Muscle of leg (tissue), 11 donors: ENCODE data around the gene PLET1. TPM values are rescaled to one million over a fixed set of nuclear protein-coding genes. Genes with fewer than 3 reads are reported as not detected.

Experiments
- DNase-seq: peaks from one replicate; pipeline ENCODE4 v3.0.0; 2013
- H3K27ac ChIP-seq: one replicate; pipeline ENCODE4 v1.5.1; 2013; ENCODE audit warnings: mild to moderate bottlenecking, low read length, control low read depth
- H3K27me3 ChIP-seq: one replicate; pipeline ENCODE4 v1.6.1; 2013; ENCODE audit warnings: low read length; ENCODE audit not compliant: control insufficient read depth, insufficient read depth
- H3K36me3 ChIP-seq: one replicate; pipeline ENCODE4 v1.6.1; 2013; ENCODE audit warnings: low read length; ENCODE audit not compliant: control insufficient read depth, insufficient read depth
- H3K4me1 ChIP-seq: one replicate; pipeline ENCODE4 v1.6.1; 2013; ENCODE audit warnings: low read length; ENCODE audit not compliant: control insufficient read depth, insufficient read depth
- H3K4me3 ChIP-seq: one replicate; pipeline ENCODE4 v1.5.1; 2013; ENCODE audit warnings: low read length, control low read depth
- H3K9me3 ChIP-seq: replicated peaks from 2 replicates; pipeline ENCODE4 v1.6.1; 2013; ENCODE audit warnings: low read depth, low read length; ENCODE audit not compliant: control insufficient read depth
- WGBS: methylation state at CpG from one replicate; pipeline ENCODE4 v1.1.5; 2013; ENCODE audit warnings: missing lambda C conversion rate; ENCODE audit not compliant: insufficient coverage; 5-methylcytosine and 5-hydroxymethylcytosine counted together
- polyA plus RNA-seq, 8 donors: library from polyadenylated mRNA; unstranded; fragments of 120-200 nt; gene quantifications; one replicate each; pipeline versions ENCODE4 v1.2.1 to v1.2.3, GENCODE V29; 2013; ENCODE audit warnings: inconsistent platforms in 1 of 8, low replicate concordance in 1 of 8; ENCODE audit not compliant: insufficient read length in 8 of 8, insufficient read depth in 1 of 8
- total RNA-seq: library from RNA; stranded (reverse); fragments of 120-200 nt; gene quantifications from one replicate; pipeline ENCODE4 v1.2.4, GENCODE V29; 2013

The PLET1 gene
- total and polyA plus RNA-seq, 9 donors, result not detected

DNA sequence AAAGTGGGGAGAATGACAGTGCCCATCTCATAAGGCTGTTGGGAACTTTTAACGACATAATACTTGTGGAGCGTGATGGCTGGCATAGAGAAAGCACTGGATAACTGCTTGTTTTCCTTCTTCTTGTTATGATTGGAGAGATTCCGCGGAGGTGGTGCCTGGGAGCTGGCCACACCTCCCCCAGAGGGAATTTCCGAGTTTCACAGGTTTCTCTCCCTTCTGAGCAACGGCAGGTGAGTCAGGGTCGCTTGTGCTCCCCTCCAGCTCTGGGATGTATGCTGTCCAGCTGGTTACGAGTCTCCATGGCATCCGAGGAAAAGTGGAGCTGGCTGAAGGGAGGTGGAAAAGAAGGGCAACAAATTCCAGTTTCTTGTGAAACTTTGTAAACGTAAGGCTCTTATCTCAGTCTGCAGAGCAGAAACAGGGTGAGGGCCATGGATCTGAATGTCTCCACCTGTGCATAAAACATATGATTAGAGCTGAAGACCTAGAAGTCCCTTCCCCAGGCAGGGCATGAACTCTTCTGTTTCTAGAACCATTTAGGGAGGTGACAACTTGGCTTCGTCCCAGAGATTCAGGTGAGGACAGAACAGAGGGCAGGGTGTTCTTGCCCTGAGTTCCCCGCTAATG is 10.0 kb upstream of the PLET1 start:
- Histone ChIP-seq H3K27ac (no peak overlapping the region), H3K4me3 (no peak overlapping the region), H3K27me3 (no peaks in the 10 kb centered on the region), H3K36me3 (no peaks in the 10 kb centered on the region), H3K9me3 (no peaks in the 10 kb centered on the region), H3K4me1 (peaks cover 3% of the 10 kb centered on the region)
- no peak for DNase-seq
- WGBS, result 51% methylated on average over 5 of the region's 12 CpGs

GRCh38 chr11:112269139-112269538 is 8.5 kb upstream of the PLET1 start:
- no peaks in the 10 kb centered on the region for H3K27me3 ChIP-seq
- no peak for DNase-seq
- H3K9me3 ChIP-seq, result no peaks in the 10 kb centered on the region
- no peaks in the 10 kb centered on the region for H3K36me3 ChIP-seq
- 79% methylated on average over 6 of the region's 6 CpGs for WGBS
- H3K4me3 ChIP-seq, result no peak overlapping the region
- no peak overlapping the region for H3K27ac ChIP-seq
- H3K4me1 ChIP-seq, result peaks cover 3% of the 10 kb centered on the region

DNA sequence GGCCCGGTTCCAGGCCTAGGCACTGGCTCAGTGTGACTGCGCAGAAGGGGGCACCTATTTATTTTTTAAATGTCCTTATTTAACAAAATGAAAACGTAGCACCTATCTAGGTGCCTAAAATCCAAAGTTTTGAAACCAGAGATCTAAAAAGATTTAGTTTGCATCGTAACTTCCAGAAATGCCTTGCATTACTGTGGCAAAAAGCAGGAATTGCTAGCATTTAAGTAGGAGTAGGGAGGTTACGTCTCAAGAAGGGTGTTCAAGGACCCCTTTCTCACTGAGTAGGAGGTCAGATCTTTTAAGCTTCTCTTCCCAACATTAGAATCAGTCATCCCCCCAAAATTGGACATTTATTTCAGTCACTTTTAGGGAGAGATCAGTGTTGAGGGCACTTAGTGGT is 7.7 kb upstream of the PLET1 start:
- Histone ChIP-seq H3K27ac (no peak overlapping the region), H3K27me3 (no peaks in the 10 kb centered on the region), H3K4me3 (no peak overlapping the region), H3K9me3 (no peaks in the 10 kb centered on the region), H3K4me1 (peaks cover 3% of the 10 kb centered on the region), H3K36me3 (no peaks in the 10 kb centered on the region)
- no peak for DNase-seq
- 80% methylated on average over 2 of the region's 5 CpGs for WGBS

GRCh38 chr11:112267188-112267591 is 6.5 kb upstream of the PLET1 start:
- Histone ChIP-seq H3K9me3 (no peaks in the 10 kb centered on the region), H3K4me1 (peaks cover 3% of the 10 kb centered on the region), H3K36me3 (no peaks in the 10 kb centered on the region), H3K27ac (no peak overlapping the region), H3K4me3 (no peak overlapping the region), H3K27me3 (no peaks in the 10 kb centered on the region)
- WGBS, result 21% methylated on average over 3 of the region's 5 CpGs
- no peak for DNase-seq

- WGBS, result 86% methylated on average over 3 of the region's 3 CpGs
- H3K36me3 ChIP-seq, result no peaks in the 10 kb centered on the region
- no peak overlapping the region for H3K27ac ChIP-seq
- H3K27me3 ChIP-seq, result no peaks in the 10 kb centered on the region
- H3K4me1 ChIP-seq, result peaks cover 3% of the 10 kb centered on the region
- no peaks in the 10 kb centered on the region for H3K9me3 ChIP-seq
- H3K4me3 ChIP-seq, result no peak overlapping the region
- no peak for DNase-seq
Measured at GRCh38 chr11:112266410-112266778, 5.7 kb upstream of the PLET1 start.

DNA sequence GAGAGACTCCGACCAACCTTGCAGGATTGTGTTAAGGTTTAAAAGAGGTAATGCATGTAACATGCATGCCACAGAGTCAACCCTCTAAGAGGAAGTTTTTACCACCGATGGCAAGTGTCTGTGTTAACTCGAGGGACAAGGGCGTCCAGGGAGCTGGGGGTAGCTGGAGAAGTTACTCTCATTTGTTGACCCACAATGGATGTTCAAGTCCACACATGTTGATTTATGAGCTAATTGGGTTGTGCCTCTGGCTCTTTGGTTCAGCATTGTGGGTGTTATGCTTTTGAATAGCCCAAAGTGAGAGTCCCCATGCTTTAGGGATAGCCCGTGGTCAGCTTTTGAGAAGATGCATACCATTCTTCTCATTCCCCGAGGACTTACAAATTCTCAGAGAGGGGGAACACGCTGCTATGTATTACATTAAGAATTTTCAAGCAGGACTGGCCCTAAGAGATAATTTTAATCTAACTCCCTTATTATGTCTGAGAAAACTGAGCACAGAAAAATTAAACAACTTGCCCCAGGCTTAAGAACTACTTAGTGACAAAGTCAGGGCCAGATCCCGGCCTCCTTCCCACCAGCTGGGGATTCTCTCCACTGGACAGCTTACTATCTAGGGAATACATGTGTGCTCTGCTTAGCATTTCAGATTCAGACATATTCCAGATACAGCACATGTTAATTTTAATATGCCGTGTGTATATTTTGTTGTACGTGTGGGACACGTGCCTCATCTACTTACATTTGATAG is 5.2 kb upstream of the PLET1 start:
- Histone ChIP-seq H3K9me3 (no peaks in the 10 kb centered on the region), H3K27ac (no peak overlapping the region), H3K27me3 (no peaks in the 10 kb centered on the region), H3K4me3 (no peak overlapping the region), H3K36me3 (no peaks in the 10 kb centered on the region), H3K4me1 (peaks cover 3% of the 10 kb centered on the region)
- no peak for DNase-seq
- 61% methylated on average over 3 of the region's 11 CpGs for WGBS

DNA sequence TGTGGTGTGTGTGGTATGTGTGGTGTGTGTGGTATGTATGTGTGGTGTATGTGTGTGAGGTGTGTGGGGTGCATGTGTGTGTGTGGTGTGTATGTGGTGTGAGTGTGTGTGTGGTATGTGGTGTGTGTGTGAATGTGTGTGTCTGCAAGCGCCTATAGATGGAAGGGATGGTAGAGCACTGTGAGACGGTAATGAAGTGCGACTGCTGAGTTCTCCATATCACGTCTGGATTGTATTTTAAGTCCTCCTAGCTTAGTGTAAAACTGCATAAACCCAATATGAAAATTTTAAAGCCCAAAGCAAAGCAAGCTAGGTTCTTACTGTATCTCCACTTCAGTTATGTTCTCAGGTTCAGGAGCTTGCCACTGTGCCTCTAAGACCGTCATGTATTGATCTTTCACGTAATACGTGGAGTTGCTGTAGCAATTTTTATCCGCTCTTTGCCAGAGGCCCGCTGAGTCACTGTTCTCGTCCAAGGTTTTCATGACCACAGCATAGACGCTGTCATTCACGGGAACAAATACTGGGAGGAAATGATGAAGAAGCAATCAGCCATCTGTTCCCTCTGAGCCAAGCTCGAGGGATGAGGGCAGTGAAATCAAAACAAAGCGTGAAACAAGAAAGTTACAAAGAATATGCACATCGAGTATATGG is 5.5 kb downstream of the PLET1 start:
- Histone ChIP-seq H3K36me3 (no peaks in the 10 kb centered on the region), H3K4me1 (no peaks in the 10 kb centered on the region), H3K9me3 (no peaks in the 10 kb centered on the region), H3K27ac (no peak overlapping the region), H3K4me3 (no peak overlapping the region), H3K27me3 (no peaks in the 10 kb centered on the region)
- peak; percentile 26 for DNase-seq
- 10% methylated on average over 7 of the region's 15 CpGs for WGBS

GRCh38 chr11:112253605-112254242 is 6.9 kb downstream of the PLET1 start:
- no peak for DNase-seq
- no peaks in the 10 kb centered on the region for H3K9me3 ChIP-seq
- WGBS, result no CpG with 5 or more reads among the region's 3 CpGs

DNA sequence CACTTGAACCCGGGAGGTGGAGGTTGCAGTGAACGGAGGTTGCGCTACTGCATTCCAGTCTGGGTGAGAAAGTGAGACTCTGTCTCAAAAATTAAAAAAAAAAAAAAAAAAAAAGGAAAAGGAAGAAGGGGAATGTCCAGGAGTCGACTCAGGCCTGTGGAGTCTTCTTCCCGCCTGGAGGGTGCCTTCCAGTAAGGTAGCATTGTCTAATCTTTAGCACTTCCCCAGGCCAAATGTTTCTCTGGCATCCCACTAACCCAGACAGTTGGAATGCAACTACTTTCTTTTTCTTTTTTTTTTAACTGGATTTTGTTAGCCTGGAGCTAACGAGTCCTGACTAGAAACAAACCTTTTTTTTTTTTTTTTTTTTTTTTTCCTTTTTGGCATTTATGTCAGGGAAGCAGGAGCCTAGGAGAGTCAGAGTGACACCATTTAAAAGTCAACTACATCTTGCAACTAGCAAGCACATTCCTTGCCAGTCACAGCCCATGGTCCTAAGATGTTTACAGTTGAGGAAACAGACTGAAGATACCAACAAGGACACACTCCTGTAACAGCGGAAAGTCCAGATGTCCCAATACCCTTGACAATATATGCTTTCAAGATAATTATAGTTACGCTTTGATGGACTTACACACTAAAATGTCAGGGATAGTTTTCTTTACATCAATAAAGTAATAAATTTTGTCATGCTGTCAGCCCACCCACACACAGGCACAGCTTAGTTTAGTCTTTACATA is 10.6 kb downstream of the PLET1 start:
- WGBS, result no CpG with 5 or more reads among the region's 8 CpGs
- peaks cover 3% of the 10 kb centered on the region for H3K9me3 ChIP-seq
- no peak for DNase-seq
- no peak overlapping the region for H3K27ac ChIP-seq
- no peaks in the 10 kb centered on the region for H3K27me3 ChIP-seq
- no peak overlapping the region for H3K4me3 ChIP-seq
- H3K36me3 ChIP-seq, result no peaks in the 10 kb centered on the region
- H3K4me1 ChIP-seq, result no peaks in the 10 kb centered on the region

More at GRCh38 chr11:112253605-112254242, 6.9 kb downstream of the PLET1 start:
- H3K27ac ChIP-seq, result no peak overlapping the region
- no peaks in the 10 kb centered on the region for H3K27me3 ChIP-seq
- H3K4me1 ChIP-seq, result no peaks in the 10 kb centered on the region
- no peak overlapping the region for H3K4me3 ChIP-seq
- H3K36me3 ChIP-seq, result no peaks in the 10 kb centered on the region
